Spleen (tissue), 7 donors: Measurements from ENCODE around the gene ETF1.

ENCODE experiments used
- CTCF ChIP-seq, 11 experiments: fragments of 200-600 bp in 7 of 11; fragments of 450-650 bp in 4 of 11; sonication (generic) in 4 of 11; IDR thresholded peaks in 8 of 11; conservative IDR thresholded peaks in 3 of 11; 1 replicate in 7 of 11; 2 replicates in 4 of 11; pipeline versions ENCODE4 v1.4.0 to v1.8.0; 2016 to 2021; ENCODE audit warnings: antibody characterized with exemption in 11 of 11, inconsistent platforms in 4 of 11, mild to moderate bottlenecking in 1 of 11
- POLR2A ChIP-seq, 3 donors: fragments of 450-650 bp; IDR thresholded peaks; one replicate each; pipeline ENCODE4 v1.5.1; 2017; ENCODE audit warnings: antibody characterized with exemption in 3 of 3, mild to moderate bottlenecking in 1 of 3
- donor health status: DM: no; HTN: no; CAD: no; lungs with moderate emphysema.
- donor health status: DM: no; HTN: no; CAD: no.
- donor health status: DM: no; HTN: no; CAD: no.

GRCh38 chr5:138458384-138458783 lies 84.7 kb downstream of the ETF1 start:
- TF ChIP-seq CTCF (IDR thresholded peaks at IDR 0.05 in 8 of 11, conservative IDR thresholded peaks at IDR 0.05 in 3 of 11): no peak
- no peak for TF ChIP-seq POLR2A (IDR thresholded peaks at IDR 0.05)
